Gastroesophageal sphincter (tissue), 4 donors: ENCODE measurements around the gene PCSK1N. TPM values are rescaled to one million over a fixed set of nuclear protein-coding genes. Genes with fewer than 3 reads are reported as not detected.
"Not testable (repeated sequence)": the region's sequence is repeated elsewhere in the genome, so short reads cannot be mapped to it uniquely, and the experiment has no call there.

Source experiments
- ATAC-seq: fragments of 150-250 bp; one replicate; pipeline ENCODE4 v1.9.1; 2016; ENCODE audit warnings: mild to moderate bottlenecking, moderate library complexity
- H3K27ac ChIP-seq, 4 donors: fragments of 200-600 bp; sonication (generic) in 3 of 4; 1 replicate in 3 of 4; 2 replicates in 1 of 4; pipeline ENCODE4 v1.5.1; 2016 to 2019
- H3K27me3 ChIP-seq: fragments of 200-600 bp; sonication (generic); one replicate; pipeline ENCODE4 v1.5.1; 2019
- H3K36me3 ChIP-seq, 2 donors: fragments of 200-600 bp; sonication (generic); one replicate each; pipeline ENCODE4 v1.5.1; 2019; ENCODE audit warnings: control low read depth in 1 of 2
- H3K4me1 ChIP-seq, 3 donors: fragments of 200-600 bp; sonication (generic); 1 replicate in 2 of 3; 2 replicates in 1 of 3; pipeline ENCODE4 v1.5.1; 2016 to 2019; ENCODE audit warnings: control low read depth in 2 of 3
- H3K4me3 ChIP-seq, 2 donors: fragments of 200-600 bp; sonication (generic); one replicate each; pipeline ENCODE4 v1.5.1; 2019; ENCODE audit warnings: mild to moderate bottlenecking in 1 of 2, moderate library complexity in 1 of 2
- H3K9me3 ChIP-seq, 3 donors: fragments of 200-600 bp; sonication (generic); one replicate each; pipeline ENCODE4 v1.5.1; 2017 to 2019; ENCODE audit warnings: control low read depth in 2 of 3
- CTCF ChIP-seq, 4 experiments: fragments of 200-600 bp in 2 of 4; fragments of 450-650 bp in 2 of 4; sonication (generic) in 1 of 4; IDR thresholded peaks; one replicate each; pipeline ENCODE4 v1.5.1; 2017 to 2019; ENCODE audit warnings: antibody characterized with exemption in 4 of 4, mild to moderate bottlenecking in 2 of 4, moderate library complexity in 2 of 4
- EP300 ChIP-seq: sonication (generic); formaldehyde crosslinking; IDR thresholded peaks from one replicate; pipeline ENCODE4 v1.6.1; 2017; ENCODE audit warnings: antibody characterized with exemption, mild to moderate bottlenecking
- POLR2A ChIP-seq, 2 donors: fragments of 450-650 bp; IDR thresholded peaks; one replicate each; pipeline ENCODE4 v1.6.1; 2017; ENCODE audit warnings: antibody characterized with exemption in 2 of 2, mild to moderate bottlenecking in 2 of 2, moderate library complexity in 1 of 2
- POLR2AphosphoS5 ChIP-seq: sonication (generic); formaldehyde crosslinking; IDR thresholded peaks from one replicate; pipeline ENCODE4 v1.6.1; 2017; ENCODE audit warnings: antibody characterized with exemption
- WGBS, 2 donors: methylation state at CpG; one replicate each; pipeline ENCODE4 v1.1.5; 2018; ENCODE audit warnings: low coverage in 1 of 2; 5-methylcytosine and 5-hydroxymethylcytosine counted together
- total RNA-seq, 4 donors: library from RNA; depleted of rRNA; stranded (reverse); fragments of >200 nt; gene quantifications; one replicate each; pipeline ENCODE4 v1.1.0, GENCODE V29; 2016

PCSK1N gene
- 10 to 100 TPM in 1 of 4 donors, 1 to 10 TPM in 3; 2.3 to 10.6 (median 5.5) TPM for total RNA-seq

DNA sequence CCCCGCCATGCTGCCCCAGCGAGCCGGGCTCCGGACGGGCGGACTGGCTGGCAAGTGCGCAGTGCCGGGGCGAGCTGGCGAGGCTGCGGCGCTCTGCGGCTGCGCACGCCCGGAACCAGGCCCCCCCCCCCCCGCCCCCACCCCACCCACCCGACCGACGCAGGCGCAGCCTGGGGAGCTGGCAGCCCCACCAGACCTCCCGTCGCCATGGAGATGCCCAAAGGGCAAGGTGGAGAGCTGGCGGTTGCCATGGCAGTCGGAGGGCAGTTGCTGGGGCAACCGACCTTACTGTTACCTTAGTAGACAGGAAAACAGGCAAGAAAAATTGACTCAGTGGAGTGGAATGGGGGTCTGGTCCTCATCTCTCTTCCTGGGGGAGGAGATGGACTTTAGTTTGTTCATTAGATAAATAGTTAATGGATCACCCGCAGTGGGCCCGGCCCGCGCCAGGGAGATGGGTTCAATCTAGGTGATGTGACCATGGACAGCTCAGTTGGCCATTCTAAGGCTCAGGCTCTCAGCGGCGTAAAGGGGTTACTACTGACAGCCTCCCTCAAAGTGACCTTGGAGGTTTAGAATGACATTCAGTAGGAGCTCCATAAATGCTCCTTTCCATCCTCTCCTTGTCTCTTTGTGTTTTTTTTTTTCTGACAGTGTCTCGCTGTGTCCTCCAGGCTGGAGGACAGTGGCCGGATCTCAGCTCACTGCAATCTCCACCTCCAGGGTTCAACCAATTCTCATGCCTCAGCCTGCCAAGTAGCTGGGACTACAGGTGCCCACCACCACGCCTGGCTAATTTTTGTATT, at the start of gene PCSK1N:
TSS of gene PCSK1N (minus strand) at position 87 of the 806 bp plus-strand sequence. CDS start at position 9, 78 bp downstream.
- H3K36me3 ChIP-seq = no peaks in the 10 kb centered on the region
- no peak for ATAC-seq
- TF ChIP-seq CTCF (IDR thresholded peaks at IDR 0.05) = no peak
- no peak for TF ChIP-seq POLR2AphosphoS5
- TF ChIP-seq EP300 = no peak
- TF ChIP-seq POLR2A (IDR thresholded peaks at IDR 0.05) = no peak
- H3K4me1 ChIP-seq = peaks cover 0 to 14% (median 4%) of the 10 kb centered on the region in 3 donors
- WGBS, 2 donors = 75% methylated on average over 6 of the region's 35 CpGs; no CpG with 5 or more reads in 1 of the 2 donors
- peaks cover 46% of the 10 kb centered on the region for H3K27me3 ChIP-seq
- H3K9me3 ChIP-seq = no peaks in the 10 kb centered on the region
- peak within 1 kb of the TSS in 1 of 2 donors; percentile 40 for H3K4me3 ChIP-seq
- no peak within 1 kb of the TSS for H3K27ac ChIP-seq

GRCh38 chrX:48883729-48884128, 48.3 kb upstream of the PCSK1N start:
- TF ChIP-seq CTCF (IDR thresholded peaks at IDR 0.05) = no peak
- TF ChIP-seq POLR2AphosphoS5 = no peak
- no peak for TF ChIP-seq EP300
- no peak for TF ChIP-seq POLR2A (IDR thresholded peaks at IDR 0.05)
- no peaks in the 10 kb centered on the region for H3K9me3 ChIP-seq
- no peaks in the 10 kb centered on the region for H3K27me3 ChIP-seq
- no peak overlapping the region for H3K27ac ChIP-seq
- no peak for ATAC-seq
- WGBS, 2 donors = 42 to 76% methylated on average over 4 to 7 of the region's 10 CpGs
- H3K36me3 ChIP-seq = no peaks in the 10 kb centered on the region
- H3K4me1 ChIP-seq = no peaks in the 10 kb centered on the region
- H3K4me3 ChIP-seq = no peak overlapping the region

DNA sequence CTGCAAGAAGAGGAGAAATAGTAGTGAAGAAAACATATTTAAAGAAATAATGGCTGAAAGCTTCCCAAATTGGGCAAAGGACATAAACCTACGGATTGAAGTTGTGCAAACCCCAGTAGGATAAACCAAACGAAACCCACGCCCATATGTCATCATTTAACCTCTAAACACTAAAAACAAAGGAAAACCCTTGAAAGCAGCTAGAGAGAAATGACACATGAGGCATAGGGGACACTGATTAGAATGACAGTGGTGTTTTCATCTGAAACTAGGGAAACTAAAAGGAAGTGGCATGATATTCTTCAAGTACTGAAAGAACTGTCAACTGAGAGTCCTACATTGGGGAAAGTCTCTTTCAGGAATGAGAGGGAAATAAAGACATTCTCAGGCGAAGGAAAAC, 41.5 kb upstream of the PCSK1N start:
- H3K4me1 ChIP-seq, H3K9me3 ChIP-seq, H3K27ac ChIP-seq, H3K4me3 ChIP-seq, H3K36me3 ChIP-seq, H3K27me3 ChIP-seq, ATAC-seq: not testable (repeated sequence)
- 39% methylated on average over 3 of the region's 4 CpGs; no CpG with 5 or more reads in 1 of the 2 donors for WGBS, 2 donors

DNA sequence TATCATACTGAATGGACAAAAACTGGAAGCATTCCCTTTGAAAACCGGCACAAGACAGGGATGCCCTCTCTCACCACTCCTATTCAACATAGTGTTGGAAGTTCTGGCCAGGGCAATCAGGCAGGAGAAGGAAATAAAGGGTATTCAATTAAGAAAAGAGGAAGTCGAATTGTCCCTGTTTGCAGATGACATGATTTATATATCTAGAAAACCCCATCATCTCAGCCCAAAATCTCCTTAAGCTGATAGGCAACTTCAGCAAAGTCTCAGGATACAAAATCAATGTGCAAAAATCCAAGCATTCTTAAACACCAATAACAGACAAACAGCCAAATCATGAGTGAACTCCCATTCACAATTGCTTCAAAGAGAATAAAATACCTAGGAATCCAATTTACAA, 36.6 kb upstream of the PCSK1N start:
- H3K36me3 ChIP-seq, ATAC-seq, H3K27ac ChIP-seq, H3K4me1 ChIP-seq, H3K4me3 ChIP-seq, H3K27me3 ChIP-seq, H3K9me3 ChIP-seq: not testable (repeated sequence)
- WGBS, 2 donors = 40% methylated on average over 1 of the region's 2 CpGs; no CpG with 5 or more reads in 1 of the 2 donors

GRCh38 chrX:48864210-48864609, 28.8 kb upstream of the PCSK1N start:
- Histone ChIP-seq H3K4me3 (no peak overlapping the region), H3K27me3 (no peaks in the 10 kb centered on the region), H3K27ac (no peak overlapping the region), H3K4me1 (no peaks in the 10 kb centered on the region), H3K9me3 (no peaks in the 10 kb centered on the region), H3K36me3 (no peaks in the 10 kb centered on the region)
- TF ChIP-seq CTCF (IDR thresholded peaks at IDR 0.05) = no peak
- TF ChIP-seq POLR2A (IDR thresholded peaks at IDR 0.05) = no peak
- no peak for ATAC-seq
- 0 to 51% methylated on average over 2 to 4 of the region's 4 CpGs for WGBS, 2 donors

DNA sequence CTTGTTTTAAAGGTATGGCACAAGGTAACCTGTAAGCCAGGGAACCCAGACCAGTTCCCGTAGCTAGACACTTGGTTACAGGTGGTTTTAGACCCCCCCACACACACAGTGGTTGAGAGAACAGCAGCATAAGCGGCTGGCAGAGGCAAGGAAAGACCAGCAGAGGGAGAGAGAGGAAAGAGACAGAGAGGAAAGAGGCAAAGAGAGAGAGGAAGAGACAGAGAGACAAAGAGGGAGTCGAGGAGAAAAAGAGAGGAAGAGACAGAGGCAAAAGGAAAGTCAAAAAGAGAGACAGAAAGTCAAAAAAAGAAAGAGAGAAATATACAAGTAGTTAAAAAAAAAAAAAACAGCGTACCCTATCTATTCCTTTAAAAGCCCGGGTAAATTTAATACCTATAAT, 19.5 kb upstream of the PCSK1N start:
- no peak overlapping the region for H3K4me3 ChIP-seq
- H3K36me3 ChIP-seq = no peaks in the 10 kb centered on the region
- TF ChIP-seq CTCF (IDR thresholded peaks at IDR 0.05) = no peak
- no peak for ATAC-seq
- H3K4me1 ChIP-seq = no peaks in the 10 kb centered on the region
- H3K9me3 ChIP-seq = no peaks in the 10 kb centered on the region
- no peak overlapping the region for H3K27ac ChIP-seq
- H3K27me3 ChIP-seq = no peaks in the 10 kb centered on the region
- WGBS, 2 donors = 27 to 79% methylated on average over 2 to 4 of the region's 5 CpGs

DNA sequence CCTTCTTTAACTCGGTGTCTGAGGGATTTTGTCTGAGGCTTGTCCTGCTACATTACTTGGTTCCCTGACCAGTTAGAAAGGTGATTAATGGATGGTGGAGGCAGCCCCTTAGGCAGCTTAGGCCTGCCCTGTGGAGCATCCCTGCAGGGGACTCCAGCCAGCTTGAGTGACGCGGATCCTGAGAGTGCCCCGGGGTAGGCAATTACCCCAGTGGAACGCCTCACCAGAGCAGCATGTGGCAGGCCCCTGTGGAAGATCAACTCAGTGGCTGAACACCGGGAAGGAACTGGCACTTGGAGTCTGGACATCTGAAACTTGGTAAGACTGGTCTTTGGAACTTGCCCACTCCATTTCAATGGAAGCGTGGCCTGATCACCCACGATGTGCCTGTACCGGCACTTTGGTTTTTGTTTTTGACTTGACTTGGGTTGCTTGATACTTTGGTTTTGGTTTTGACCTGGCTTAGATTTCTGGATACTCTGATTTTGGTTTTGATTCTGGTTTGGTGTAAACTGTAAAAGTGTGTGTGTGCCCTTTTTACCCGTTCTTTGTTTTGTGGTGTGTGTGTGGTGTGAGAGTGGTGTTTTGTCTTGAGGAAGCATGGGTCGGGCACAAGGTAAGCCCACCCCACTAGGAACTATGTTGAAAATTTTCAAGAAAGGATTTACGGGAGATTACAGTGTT, 18.9 kb upstream of the PCSK1N start:
- H3K9me3 ChIP-seq, H3K4me1 ChIP-seq, H3K27me3 ChIP-seq, H3K36me3 ChIP-seq, H3K4me3 ChIP-seq, H3K27ac ChIP-seq, ATAC-seq: not testable (repeated sequence)
- WGBS, 2 donors = 42 to 86% methylated on average over 2 of the region's 12 CpGs

DNA sequence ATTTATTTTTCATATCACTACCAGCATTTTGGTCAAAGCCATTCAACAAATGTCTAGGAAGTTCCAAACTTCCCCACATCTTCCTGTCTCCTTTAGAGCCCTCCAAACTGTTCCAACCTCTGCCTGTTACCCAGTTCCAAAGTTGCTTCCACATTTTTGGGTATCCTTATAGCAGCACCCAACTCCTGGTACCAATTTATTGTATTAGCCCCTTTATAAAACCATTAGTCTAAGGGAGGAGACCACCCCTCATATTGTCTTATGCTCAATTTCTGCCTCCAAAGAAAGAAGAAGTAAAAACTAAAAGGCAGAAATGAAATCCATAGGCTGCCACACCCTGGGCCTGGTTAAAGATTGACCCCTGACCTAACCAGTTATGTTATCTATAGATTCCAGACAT, 18.1 kb upstream of the PCSK1N start:
- not testable (repeated sequence) for ATAC-seq, H3K27me3 ChIP-seq

More for the DNA sequence above, 18.1 kb upstream of the PCSK1N start:
- H3K9me3 ChIP-seq, H3K36me3 ChIP-seq, H3K4me3 ChIP-seq, H3K4me1 ChIP-seq, H3K27ac ChIP-seq: not testable (repeated sequence)
